Endothelial cell of umbilical vein (primary cell): ENCODE results near the gene ACOX1. TPM values are rescaled to one million over a fixed set of nuclear protein-coding genes. Genes with fewer than 3 reads are reported as not detected.

ENCODE experiments used
- BruUV-seq: library from RNA; stranded (reverse); fragments of 400-500 nt; replicated peaks from 2 replicates; lab custom pipeline; 2021; lab: Mats Ljungman, UMichigan
- CTCF ChIA-PET: fragments of 300-600, 350-600 bp; sonication (Branson Sonifier 250); formaldehyde crosslinking; loops from one replicate; lab custom pipeline; 2021; ENCODE audit warnings: antibody characterized with exemption, inconsistent platforms; lab: Charles Lee
- POLR2A ChIA-PET: fragments of 300-600, 350-600 bp; sonication (Branson Sonifier 250); formaldehyde crosslinking; loops from one replicate; lab custom pipeline; 2021; ENCODE audit warnings: antibody characterized with exemption, inconsistent platforms; lab: Charles Lee
- DNase-seq: peaks from one replicate; pipeline ENCODE4 v3.0.0-alpha.2; 2011; ENCODE audit warnings: low read depth, low spot score
- FAIRE-seq: peaks from 2 replicates; lab custom pipeline; 2011; peaks lifted over from hg19 to GRCh38; lab: Jason Lieb, UNC
- H2AFZ ChIP-seq: 2 replicates; pipeline ENCODE4 v1.6.0; 2012; ENCODE audit warnings: low read depth, low read length, control low read depth, inconsistent platforms
- H3K27ac ChIP-seq: 2 replicates; pipeline ENCODE4 v1.5.1; 2011; ENCODE audit warnings: low read depth, mild to moderate bottlenecking, control low read depth, low read length, moderate library complexity; ENCODE audit not compliant: insufficient read depth
- H3K27me3 ChIP-seq, 2 experiments: 2 replicates each; pipeline versions ENCODE4 v1.6.0 to v1.6.1; 2011; ENCODE audit warnings: low read length in 2 of 2, mixed read lengths in 1 of 2; ENCODE audit not compliant: control insufficient read depth in 2 of 2, insufficient read depth in 2 of 2
- H3K36me3 ChIP-seq, 2 experiments: 2 replicates in 1 of 2; 3 replicates in 1 of 2; pipeline ENCODE4 v1.5.1; 2011; ENCODE audit warnings: low read length in 2 of 2, mild to moderate bottlenecking in 1 of 2, moderate library complexity in 1 of 2; ENCODE audit not compliant: control insufficient read depth in 2 of 2, insufficient read depth in 2 of 2; ENCODE audit errors: extremely low read depth in 1 of 2
- H3K4me1 ChIP-seq: 3 replicates; pipeline ENCODE4 v1.5.1; 2011; ENCODE audit warnings: mild to moderate bottlenecking, low read length; ENCODE audit not compliant: control insufficient read depth, insufficient read depth; ENCODE audit errors: extremely low read depth
- H3K4me2 ChIP-seq: 2 replicates; pipeline ENCODE4 v1.6.1; 2011; ENCODE audit warnings: low read length, control low read depth, mixed read lengths; ENCODE audit not compliant: insufficient read depth
- H3K4me3 ChIP-seq, 3 experiments: fragments of 200-600 bp in 1 of 3; sonication (generic), shearing (Covaris generic) in 1 of 3; replicated peaks in 1 of 3; 2 replicates each; pipeline ENCODE4 v1.5.1; 2011 to 2016; ENCODE audit warnings: control low read depth in 3 of 3, low read length in 3 of 3, mild to moderate bottlenecking in 2 of 3, inconsistent platforms in 1 of 3, low read depth in 1 of 3, moderate library complexity in 1 of 3; ENCODE audit not compliant: insufficient read depth in 1 of 3
- H3K79me2 ChIP-seq: 2 replicates; pipeline ENCODE4 v1.6.0; 2012; ENCODE audit warnings: low read length, inconsistent platforms; ENCODE audit not compliant: control insufficient read depth, insufficient read depth
- H3K9ac ChIP-seq: replicated peaks from 2 replicates; pipeline ENCODE3; 2011; ENCODE audit warnings: low read length, control low read depth; ENCODE audit not compliant: insufficient read depth; ENCODE audit errors: extremely low read depth
- H3K9me1 ChIP-seq: replicated peaks from 3 replicates; pipeline ENCODE4 v1.6.0; 2011; ENCODE audit warnings: mild to moderate bottlenecking, low read length; ENCODE audit not compliant: control insufficient read depth, insufficient read depth; ENCODE audit errors: extremely low read depth
- H3K9me3 ChIP-seq: replicated peaks from 2 replicates; pipeline ENCODE4 v1.5.1; 2012; ENCODE audit warnings: low read length, inconsistent platforms; ENCODE audit not compliant: control insufficient read depth, insufficient read depth
- H4K20me1 ChIP-seq: replicated peaks from 2 replicates; pipeline ENCODE3; 2011; ENCODE audit warnings: mild to moderate bottlenecking, low read length; ENCODE audit not compliant: control insufficient read depth, insufficient read depth; ENCODE audit errors: extremely low read depth
- EZH2 ChIP-seq: IDR thresholded peaks from 2 replicates; pipeline ENCODE4 v1.6.1; 2012; ENCODE audit warnings: borderline replicate concordance, low read depth, mild to moderate bottlenecking, moderate library complexity, low read length, inconsistent platforms; ENCODE audit not compliant: severe bottlenecking
- FOS ChIP-seq: IDR thresholded peaks from 2 replicates; pipeline ENCODE4 v1.6.1; 2011; ENCODE audit warnings: mild to moderate bottlenecking, low read length, moderate library complexity, borderline replicate concordance; ENCODE audit not compliant: insufficient read depth
- GATA2 ChIP-seq: IDR thresholded peaks from 2 replicates; pipeline ENCODE4 v1.7.0; 2011; ENCODE audit warnings: low read depth, mild to moderate bottlenecking, moderate library complexity, mixed read lengths, low read length; ENCODE audit not compliant: insufficient read length, insufficient read depth
- JUN ChIP-seq: IDR thresholded peaks from 2 replicates; pipeline ENCODE4 v1.6.1; 2011; ENCODE audit warnings: borderline replicate concordance, low read depth; ENCODE audit not compliant: insufficient read length, insufficient read depth
- MYC ChIP-seq: IDR thresholded peaks from one replicate; pipeline ENCODE4 v1.6.1; 2011; ENCODE audit warnings: mild to moderate bottlenecking, low read depth, low read length
- POLR2A ChIP-seq: IDR thresholded peaks from 2 replicates; pipeline ENCODE4 v1.6.1; 2012; ENCODE audit warnings: low read depth, mild to moderate bottlenecking, control low read depth, low read length
- POLR2AphosphoS5 ChIP-seq: IDR thresholded peaks from 2 replicates; pipeline ENCODE4 v1.6.1; 2012; ENCODE audit warnings: low read depth, mild to moderate bottlenecking, control low read depth, low read length, moderate library complexity; ENCODE audit not compliant: insufficient read depth
- dilution Hi-C: fragments of 300-500 bp; cut with MboI; formaldehyde crosslinking; loops from one replicate; pipeline ENCODE4 v1.15.0; 2019; ENCODE audit warnings: low sequenced_read_pairs; ENCODE audit not compliant: extremely low pct_ligation_motif_present
- intact Hi-C: fragments of 100-400 bp; cut with micrococcal nuclease; formaldehyde crosslinking; loops from one replicate; pipeline ENCODE4 v1.10.0; 2022
- polyA plus RNA-seq, 4 experiments: library from polyadenylated mRNA; depleted of rRNA in 3 of 4; stranded (reverse) in 3 of 4; unstranded in 1 of 4; fragments of >200 nt; gene quantifications; 2 replicates each; pipeline versions ENCODE4 v1.2.1 to v1.2.3, GENCODE V29; 2011 to 2012; ENCODE audit warnings: missing spikeins in 1 of 4
- total RNA-seq: library from RNA; stranded (reverse); gene quantifications from 2 replicates; pipeline ENCODE4 v1.2.3, GENCODE V29; 2021
- TF ChIP-seq, protein P1 (sequence below): IDR thresholded peaks from 2 replicates; pipeline ENCODE4 v1.6.1; 2011; ENCODE audit not compliant: insufficient read depth, insufficient read length
- TF ChIP-seq, protein P2 (sequence below), 2 donors: IDR thresholded peaks; 1 replicate in 1 of 2; 2 replicates in 1 of 2; pipeline ENCODE4 v1.5.1; 2011; ENCODE audit warnings: low read length in 2 of 2, mild to moderate bottlenecking in 2 of 2, moderate library complexity in 2 of 2, control low read depth in 1 of 2, inconsistent platforms in 1 of 2, low read depth in 1 of 2; ENCODE audit not compliant: insufficient read depth in 1 of 2; ENCODE audit errors: extremely low read depth in 1 of 2

The ACOX1 gene
- total and polyA plus RNA-seq, 2 donors (not counting 3 experiments of a cell fraction or from before 2014, with no cell fraction given) = 17.9 to 45.1 TPM

DNA sequence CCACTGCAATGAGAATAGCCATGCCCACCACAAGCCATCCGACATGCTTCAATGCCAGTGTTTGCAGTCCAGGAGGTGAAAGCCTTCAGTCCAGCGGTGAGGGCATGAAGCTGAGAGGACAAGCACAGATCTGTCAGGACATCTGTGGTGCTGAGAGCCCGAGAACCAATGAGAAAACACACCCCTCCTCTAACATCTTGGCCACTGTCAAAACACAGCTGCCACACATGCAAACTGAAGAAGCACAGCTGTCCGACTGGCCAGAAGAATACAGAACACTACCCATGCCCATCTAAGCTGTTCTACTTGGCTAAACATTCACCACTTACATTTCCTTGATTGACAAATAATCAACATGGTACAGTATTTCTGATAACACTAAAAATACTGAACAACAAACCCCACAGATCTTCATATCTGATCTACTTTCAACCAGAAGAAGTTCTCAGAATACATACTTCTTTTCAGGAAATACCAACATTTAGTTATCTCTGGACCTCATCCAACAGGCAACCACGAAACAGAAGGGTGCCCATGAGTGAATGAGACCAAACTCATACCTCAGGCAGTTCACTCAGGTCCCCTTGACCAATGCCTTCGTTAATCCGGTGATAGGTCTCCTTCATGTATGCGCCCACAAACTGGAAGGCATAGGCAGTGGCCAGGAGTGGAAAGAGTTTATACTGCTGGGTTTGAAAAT is 28.0 kb downstream of the ACOX1 start:
- Histone ChIP-seq H3K27ac (no peak overlapping the region), H3K9me3 (no peaks in the 10 kb centered on the region), H2AFZ (no peak overlapping the region), H3K27me3 (no peaks in the 10 kb centered on the region), H3K4me1 (peaks cover 13% of the 10 kb centered on the region), H3K4me2 (no peak overlapping the region), H3K9ac (no peak overlapping the region), H3K79me2 (no peaks in the 10 kb centered on the region), H3K9me1 (no peaks in the 10 kb centered on the region), H3K4me3 (no peak overlapping the region), H3K36me3 (peaks cover 19 to 37% of the 10 kb centered on the region in 2 experiments), H4K20me1 (no peaks in the 10 kb centered on the region)
- TF ChIP-seq JUN = no peak
- no peak for TF ChIP-seq EZH2
- no peak for TF ChIP-seq MYC
- TF ChIP-seq POLR2AphosphoS5 = no peak
- TF ChIP-seq, protein P1, sequence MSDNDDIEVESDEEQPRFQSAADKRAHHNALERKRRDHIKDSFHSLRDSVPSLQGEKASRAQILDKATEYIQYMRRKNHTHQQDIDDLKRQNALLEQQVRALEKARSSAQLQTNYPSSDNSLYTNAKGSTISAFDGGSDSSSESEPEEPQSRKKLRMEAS = no peak
- TF ChIP-seq, protein P2, sequence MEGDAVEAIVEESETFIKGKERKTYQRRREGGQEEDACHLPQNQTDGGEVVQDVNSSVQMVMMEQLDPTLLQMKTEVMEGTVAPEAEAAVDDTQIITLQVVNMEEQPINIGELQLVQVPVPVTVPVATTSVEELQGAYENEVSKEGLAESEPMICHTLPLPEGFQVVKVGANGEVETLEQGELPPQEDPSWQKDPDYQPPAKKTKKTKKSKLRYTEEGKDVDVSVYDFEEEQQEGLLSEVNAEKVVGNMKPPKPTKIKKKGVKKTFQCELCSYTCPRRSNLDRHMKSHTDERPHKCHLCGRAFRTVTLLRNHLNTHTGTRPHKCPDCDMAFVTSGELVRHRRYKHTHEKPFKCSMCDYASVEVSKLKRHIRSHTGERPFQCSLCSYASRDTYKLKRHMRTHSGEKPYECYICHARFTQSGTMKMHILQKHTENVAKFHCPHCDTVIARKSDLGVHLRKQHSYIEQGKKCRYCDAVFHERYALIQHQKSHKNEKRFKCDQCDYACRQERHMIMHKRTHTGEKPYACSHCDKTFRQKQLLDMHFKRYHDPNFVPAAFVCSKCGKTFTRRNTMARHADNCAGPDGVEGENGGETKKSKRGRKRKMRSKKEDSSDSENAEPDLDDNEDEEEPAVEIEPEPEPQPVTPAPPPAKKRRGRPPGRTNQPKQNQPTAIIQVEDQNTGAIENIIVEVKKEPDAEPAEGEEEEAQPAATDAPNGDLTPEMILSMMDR (IDR thresholded peaks at IDR 0.05; ENCODE audit: extremely low read depth in 1 of 2, insufficient read depth in 1 of 2, low read depth in 1 of 2, low read length in 2 of 2) = no peak
- TF ChIP-seq GATA2 = no peak
- no peak for TF ChIP-seq FOS
- no peak for TF ChIP-seq POLR2A
- DNase-seq = peak; percentile 34
- intact Hi-C loops (no loop called here), dilution Hi-C loops (no loop called here)
- ChIA-PET CTCF (interaction anchor here (0.6 to 1.5 kb wide), 3 partner anchors 10 to 54 kb away, joined by 3 to 4 read pairs (median 3); no protein-coding TSS in a partner anchor), POLR2A (no interaction called here)
- FAIRE-seq = no peak
- BruUV-seq = no TSS peak
